GM12865 (cell line): ENCODE measurements around the gene GAL3ST2.
"Not testable (repeated sequence)": the region's sequence is repeated elsewhere in the genome, so short reads cannot be mapped to it uniquely, and the experiment has no call there.

Experiments
- DNase-seq: peaks from one replicate; pipeline ENCODE4 v3.0.0; 2010; ENCODE audit warnings: low read depth
- H3K4me3 ChIP-seq: 2 replicates; pipeline ENCODE4 v1.5.1; 2011; ENCODE audit warnings: mild to moderate bottlenecking, low read depth, low read length, control low read depth
- TF ChIP-seq, protein P1 (sequence below): IDR thresholded peaks from 2 replicates; pipeline ENCODE4 v1.5.1; 2011; ENCODE audit warnings: low read length, control low read depth, low read depth, inconsistent platforms; ENCODE audit not compliant: insufficient read depth; ENCODE audit errors: missing control alignments

Gene GAL3ST2

DNA sequence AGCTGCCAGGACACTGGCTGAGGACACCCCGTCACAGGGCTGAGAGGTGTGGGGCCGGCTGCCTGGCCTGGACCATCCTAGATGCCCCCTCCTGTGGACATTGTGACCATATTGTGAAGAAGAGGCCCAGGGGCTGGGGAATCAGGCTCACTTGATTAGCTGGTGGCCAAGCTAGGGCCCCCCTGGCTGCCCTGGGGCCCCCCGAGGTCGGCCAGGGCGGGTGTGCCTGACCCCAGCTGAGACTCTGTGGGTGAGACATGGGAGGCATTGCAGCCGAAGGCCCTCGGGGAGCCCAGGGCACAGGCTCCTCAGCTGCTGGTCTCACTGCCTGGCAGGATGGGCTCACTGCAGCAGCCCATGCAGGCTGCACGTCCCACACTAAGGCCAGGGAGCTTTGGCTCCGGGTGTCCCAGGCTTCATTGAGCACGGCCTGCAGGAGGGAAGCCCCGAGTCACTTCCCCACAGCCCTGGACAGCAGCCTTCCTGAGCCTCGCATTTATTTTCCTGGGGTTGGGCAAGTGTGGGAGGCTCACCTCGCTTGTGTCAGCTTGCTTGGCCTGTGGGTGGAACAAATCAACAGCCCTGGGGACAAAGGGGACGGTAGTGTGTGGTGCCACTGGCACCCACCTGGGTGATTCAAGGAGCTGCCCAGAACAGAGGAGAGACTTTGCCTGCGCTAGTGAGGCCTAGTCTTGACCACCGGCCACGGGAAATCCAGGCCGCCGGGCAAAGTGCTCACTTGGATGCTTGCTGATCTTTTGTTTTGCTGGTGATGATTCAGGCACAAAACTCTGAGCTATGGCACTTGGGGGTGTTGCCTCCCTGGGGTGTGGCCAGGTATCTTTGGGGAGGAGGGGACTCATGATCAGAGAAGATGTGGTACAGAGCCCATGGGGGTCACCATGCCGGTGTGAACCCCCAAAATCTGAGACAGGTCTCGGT is 1.3 kb downstream of the GAL3ST2 start:
- H3K4me3 ChIP-seq, result no peak overlapping the region
- no peak for DNase-seq
- TF ChIP-seq, protein P1, sequence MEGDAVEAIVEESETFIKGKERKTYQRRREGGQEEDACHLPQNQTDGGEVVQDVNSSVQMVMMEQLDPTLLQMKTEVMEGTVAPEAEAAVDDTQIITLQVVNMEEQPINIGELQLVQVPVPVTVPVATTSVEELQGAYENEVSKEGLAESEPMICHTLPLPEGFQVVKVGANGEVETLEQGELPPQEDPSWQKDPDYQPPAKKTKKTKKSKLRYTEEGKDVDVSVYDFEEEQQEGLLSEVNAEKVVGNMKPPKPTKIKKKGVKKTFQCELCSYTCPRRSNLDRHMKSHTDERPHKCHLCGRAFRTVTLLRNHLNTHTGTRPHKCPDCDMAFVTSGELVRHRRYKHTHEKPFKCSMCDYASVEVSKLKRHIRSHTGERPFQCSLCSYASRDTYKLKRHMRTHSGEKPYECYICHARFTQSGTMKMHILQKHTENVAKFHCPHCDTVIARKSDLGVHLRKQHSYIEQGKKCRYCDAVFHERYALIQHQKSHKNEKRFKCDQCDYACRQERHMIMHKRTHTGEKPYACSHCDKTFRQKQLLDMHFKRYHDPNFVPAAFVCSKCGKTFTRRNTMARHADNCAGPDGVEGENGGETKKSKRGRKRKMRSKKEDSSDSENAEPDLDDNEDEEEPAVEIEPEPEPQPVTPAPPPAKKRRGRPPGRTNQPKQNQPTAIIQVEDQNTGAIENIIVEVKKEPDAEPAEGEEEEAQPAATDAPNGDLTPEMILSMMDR, result no peak

GRCh38 chr2:241780939-241781569 is 4.4 kb downstream of the GAL3ST2 start:
- no peak for DNase-seq
- no peak overlapping the region for H3K4me3 ChIP-seq
- TF ChIP-seq, protein P1, result no peak

GRCh38 chr2:241782053-241782452 is 5.4 kb downstream of the GAL3ST2 start:
- not testable (repeated sequence) for H3K4me3 ChIP-seq, DNase-seq

DNA sequence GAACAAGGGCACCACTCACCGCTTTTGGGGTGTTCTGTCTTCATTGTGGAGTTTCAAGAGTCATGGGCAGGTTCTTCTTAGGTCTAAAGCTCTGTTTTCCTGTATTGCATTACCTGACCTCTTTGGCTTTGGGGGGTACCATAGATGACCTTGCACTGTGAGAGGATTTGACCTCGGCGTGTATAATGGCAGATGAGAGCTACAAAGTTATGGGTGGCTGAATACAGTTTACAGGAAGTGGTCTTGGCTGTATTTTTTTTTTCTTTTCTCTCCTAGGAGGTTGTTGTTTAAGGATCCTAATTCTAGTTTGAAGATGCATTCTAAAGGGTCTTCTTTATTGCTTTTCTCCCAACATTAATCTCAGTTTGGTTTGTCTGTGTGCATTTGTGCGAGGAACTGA is 11.5 kb downstream of the GAL3ST2 start:
- no peak overlapping the region for H3K4me3 ChIP-seq
- TF ChIP-seq, protein P1, result no peak
- peak; percentile 39 for DNase-seq

DNA sequence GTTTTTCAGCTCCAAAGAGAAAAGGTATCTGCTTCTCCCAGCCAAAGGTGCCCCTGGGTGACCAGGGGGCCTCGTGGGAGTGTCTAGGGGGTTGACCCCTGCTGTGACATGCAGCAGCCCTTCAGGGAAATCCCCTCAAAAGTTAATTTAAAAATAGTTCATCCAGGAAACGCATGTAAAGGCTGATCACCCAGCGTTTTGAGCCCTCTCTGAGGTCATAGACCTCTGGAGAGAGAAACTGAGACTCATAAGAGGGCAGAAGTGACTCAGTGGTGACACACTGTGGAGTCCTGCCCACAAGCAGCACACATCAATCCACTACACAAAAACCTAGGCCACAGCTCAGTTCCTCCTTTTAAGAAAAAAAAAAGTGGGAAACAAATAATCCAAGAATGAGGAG is 11.9 kb downstream of the GAL3ST2 start:
- peak; percentile 87 for DNase-seq
- TF ChIP-seq, protein P1, result no peak
- H3K4me3 ChIP-seq, result no peak overlapping the region

DNA sequence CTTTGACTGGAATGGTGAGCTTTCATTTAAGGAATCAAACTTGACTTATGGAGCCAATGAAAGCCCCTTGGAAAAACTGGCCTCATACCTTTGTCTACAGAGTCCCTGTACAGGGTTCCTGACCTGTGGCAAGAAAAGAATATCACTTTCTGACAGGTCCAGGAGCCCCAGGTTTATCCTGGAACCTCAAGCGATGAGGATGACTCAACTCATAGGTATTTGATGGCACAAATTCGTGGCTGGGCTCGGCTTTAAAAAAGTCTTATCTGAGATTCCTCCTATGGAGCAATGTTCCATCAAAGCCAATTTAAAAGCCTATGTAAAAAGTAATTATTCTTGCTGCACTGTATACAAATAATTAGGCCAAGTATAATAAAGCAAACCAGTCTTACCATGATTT is 14.8 kb downstream of the GAL3ST2 start:
- H3K4me3 ChIP-seq, DNase-seq: not testable (repeated sequence)

GRCh38 chr2:241793385-241793784 is 16.8 kb downstream of the GAL3ST2 start:
- TF ChIP-seq, protein P1, result no peak

GRCh38 chr2:241794250-241794823 is 17.7 kb downstream of the GAL3ST2 start:
- TF ChIP-seq, protein P1, result no peak
- H3K4me3 ChIP-seq, result no peak overlapping the region
- no peak for DNase-seq

More at GRCh38 chr2:241793385-241793784, 16.8 kb downstream of the GAL3ST2 start:
- no peak overlapping the region for H3K4me3 ChIP-seq
- no peak for DNase-seq
